A549 treated with AZD9567 at 1 μM for 4 hours (cell line): ENCODE data around the gene SLC16A13. TPM values are rescaled to one million over a fixed set of nuclear protein-coding genes. Genes with fewer than 3 reads are reported as not detected.

Experiments
- total RNA-seq: library from RNA; stranded (reverse); fragments of 200-300 nt; extraction: Qiagen RNA extraction; gene quantifications from 5 replicates; pipeline ENCODE4 v1.2.3, GENCODE V29; 2022; ENCODE audit not compliant: insufficient read depth

The SLC16A13 gene
- total RNA-seq, result 3.5 to 8.5 TPM (median 7.7 TPM) in 5 replicates

DNA sequence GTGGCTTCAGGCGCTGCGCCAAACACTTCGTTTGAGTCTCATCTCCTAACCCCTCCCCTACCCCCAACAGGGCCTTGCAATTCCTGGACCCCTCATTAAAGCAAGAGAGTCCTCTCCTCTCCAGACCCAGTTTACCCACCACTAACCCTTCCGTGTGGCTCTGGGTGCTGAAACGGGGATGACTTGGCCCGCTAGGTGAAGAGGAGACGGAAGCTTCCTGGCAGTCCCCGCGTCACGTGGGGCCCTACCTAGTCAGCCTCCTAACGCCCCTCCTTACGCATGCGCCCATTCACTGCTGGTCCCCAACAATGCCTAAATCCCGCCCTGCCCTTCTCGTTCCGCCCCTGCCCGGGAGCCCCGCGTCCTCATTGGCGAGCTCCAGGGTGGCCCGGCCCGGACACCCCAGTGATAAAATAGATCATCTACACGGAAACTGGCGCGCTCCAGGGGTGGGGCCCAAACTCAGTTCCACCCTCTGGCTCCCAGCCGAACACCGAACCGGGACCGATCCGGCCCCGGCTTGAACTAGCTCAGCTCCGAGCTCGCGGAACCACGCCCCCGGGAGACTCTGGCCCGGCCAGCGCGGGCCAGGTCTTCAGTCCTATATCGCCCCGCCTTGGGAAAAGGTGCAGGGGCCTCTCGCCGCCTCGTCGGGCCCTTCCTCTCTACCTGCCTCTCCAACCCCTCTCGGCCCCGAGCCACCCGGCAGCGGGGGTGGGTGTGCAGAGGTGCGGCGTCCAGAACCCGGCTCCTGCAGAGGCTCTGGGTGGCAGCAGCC lies at the start of gene SLC16A13:
Gene SLC16A13 (plus strand): TSS at position 425 of the 778 bp plus-strand sequence. CDS start 368 bp downstream, outside the sequence.

DNA sequence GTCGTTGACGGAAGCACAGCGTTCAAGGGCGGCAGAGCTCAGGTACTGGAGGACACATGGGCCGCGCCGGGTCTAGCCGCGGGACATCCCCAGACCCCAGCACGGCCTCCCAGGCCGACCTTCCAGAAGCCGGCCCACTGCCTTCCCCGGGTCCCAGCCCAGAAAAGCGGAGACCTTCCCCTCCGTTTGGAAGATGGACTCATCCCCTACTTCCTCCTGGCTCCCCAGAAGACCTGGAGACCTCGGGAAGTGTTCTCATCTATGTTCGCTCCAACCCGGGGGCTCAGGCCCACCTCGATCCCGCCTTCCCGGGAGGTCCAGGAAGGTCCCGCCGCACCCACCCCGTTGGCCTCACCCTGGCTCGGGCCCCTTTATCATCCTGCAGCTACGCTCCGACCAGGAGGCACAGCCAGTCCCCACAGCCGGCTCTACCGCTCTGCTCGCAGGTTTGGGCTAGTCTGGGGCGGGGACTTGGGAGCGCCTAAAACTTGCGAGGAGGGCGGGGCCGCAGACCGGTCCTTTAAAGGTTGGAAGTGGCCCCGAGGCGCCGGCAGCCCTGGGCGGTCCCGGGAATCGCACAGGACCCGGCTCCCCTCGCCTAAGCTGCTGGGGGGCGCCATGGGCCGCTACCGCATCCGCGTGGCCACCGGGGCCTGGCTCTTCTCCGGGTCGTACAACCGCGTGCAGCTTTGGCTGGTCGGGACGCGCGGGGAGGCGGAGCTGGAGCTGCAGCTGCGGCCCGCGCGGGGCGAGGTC lies 40.1 kb upstream of the SLC16A13 start, which contains the start of gene ALOX12:
Gene ALOX12 (plus strand): TSS at position 550 of the 756 bp plus-strand sequence. CDS start 69 bp downstream, at position 619.

GRCh38 chr17:7022781-7023571 lies 12.8 kb upstream of the SLC16A13 start, which contains the start of gene BCL6B:
Gene BCL6B, plus strand, starts transcription at chr17:7023050. Its CDS starts 622 bp downstream, at chr17:7023672.

GRCh38 chr17:7043497-7044198 lies 7.8 kb downstream of the SLC16A13 start, which contains the start of gene SLC16A11:
Gene SLC16A11, minus strand, starts transcription at chr17:7044092. Its CDS starts 579 bp downstream, at chr17:7043513.

GRCh38 chr17:7079581-7080455 lies 44.0 kb downstream of the SLC16A13 start, which contains the start of gene CLEC10A:
Gene CLEC10A, minus strand, starts transcription at chr17:7080251. Its CDS starts 1,439 bp downstream, at chr17:7078812.

Other genes starting within 250 kb of the SLC16A13 start
- 0.06 to 0.13 TPM in 2 of 5 replicates, not detected in the others for gene TEKT1, start 204.3 kb upstream of the SLC16A13 start, total RNA-seq
- gene ALOX12, start 40.0 kb upstream of the SLC16A13 start, total RNA-seq, result not detected in 5 replicates
- gene RNASEK, start 23.4 kb upstream of the SLC16A13 start, total RNA-seq, result 364 to 487 TPM (median 429 TPM) in 5 replicates
- gene BCL6B, start 13.0 kb upstream of the SLC16A13 start, total RNA-seq, result not detected in 5 replicates
- gene SLC16A11, start 8.1 kb downstream of the SLC16A13 start, total RNA-seq, result not detected in 5 replicates
- gene CLEC10A, start 44.2 kb downstream of the SLC16A13 start, total RNA-seq, result not detected in 5 replicates
- 1.5 TPM in 1 of 5 replicates, not detected in the others for gene ASGR2, start 78.8 kb downstream of the SLC16A13 start, total RNA-seq
- gene ASGR1, start 143.4 kb downstream of the SLC16A13 start, total RNA-seq, result 0.70 to 1.2 TPM (median 0.90 TPM) in 4 of 5 replicates, not detected in the other
- 5.9 to 6.9 TPM (median 6.2 TPM) in 5 replicates for gene DLG4, start 183.8 kb downstream of the SLC16A13 start, total RNA-seq
- 264 to 485 TPM (median 439 TPM) in 5 replicates for gene ACADVL, start 183.9 kb downstream of the SLC16A13 start, total RNA-seq
- 29.2 to 43.3 TPM (median 42.3 TPM) in 5 replicates for gene DVL2, start 198.5 kb downstream of the SLC16A13 start, total RNA-seq
- 67.2 to 91.5 TPM (median 83.0 TPM) in 5 replicates for gene PHF23, start 203.4 kb downstream of the SLC16A13 start, total RNA-seq
- gene GABARAP, start 206.4 kb downstream of the SLC16A13 start, total RNA-seq, result 638 to 734 TPM (median 663 TPM) in 5 replicates
- 202 to 277 TPM (median 222 TPM) in 5 replicates for gene CTDNEP1, start 215.7 kb downstream of the SLC16A13 start, total RNA-seq
- gene ELP5, start 216.2 kb downstream of the SLC16A13 start, total RNA-seq, result 115 to 144 TPM (median 128 TPM) in 5 replicates
- 1.4 to 1.8 TPM (median 1.6 TPM) in 4 of 5 replicates, not detected in the other for gene CLDN7, start 226.5 kb downstream of the SLC16A13 start, total RNA-seq
- 0.28 to 0.45 TPM (median 0.37 TPM) in 4 of 5 replicates, not detected in the other for gene SLC2A4, start 245.7 kb downstream of the SLC16A13 start, total RNA-seq